MM.1S (cell line): ENCODE data around the gene ZNF670.

ENCODE experiments used
- DNase-seq: peaks from one replicate; pipeline ENCODE4 v3.0.0-alpha.2; 2015
- H2AFZ ChIP-seq: fragments of 300-600 bp; sonication (generic); 2 replicates; pipeline ENCODE4 v1.6.0; 2016; ENCODE audit warnings: antibody characterized with exemption, low read length
- H3F3A ChIP-seq: fragments of 300-600 bp; sonication (generic); 2 replicates; pipeline ENCODE4 v1.6.1; 2016; ENCODE audit warnings: mild to moderate bottlenecking, antibody characterized with exemption, low read length, moderate library complexity, mixed read lengths; ENCODE audit not compliant: insufficient read depth
- H3K27ac ChIP-seq: fragments of 300-600 bp; sonication (generic); 2 replicates; pipeline ENCODE4 v1.5.1; 2016; ENCODE audit warnings: mild to moderate bottlenecking, low read length
- H3K27me3 ChIP-seq: fragments of 300-600 bp; sonication (generic); replicated peaks from 2 replicates; pipeline ENCODE4 v1.6.0; 2016; ENCODE audit warnings: low read length; ENCODE audit not compliant: insufficient read depth
- H3K36me3 ChIP-seq: fragments of 300-600 bp; sonication (generic); replicated peaks from 2 replicates; pipeline ENCODE4 v1.6.1; 2016; ENCODE audit warnings: mild to moderate bottlenecking, low read length, mixed read lengths; ENCODE audit not compliant: insufficient read depth
- H3K4me1 ChIP-seq: fragments of 300-600 bp; sonication (generic); 2 replicates; pipeline ENCODE4 v1.6.1; 2016; ENCODE audit warnings: low read length, mixed read lengths
- H3K4me2 ChIP-seq: fragments of 300-600 bp; sonication (generic); 2 replicates; pipeline ENCODE4 v1.6.0; 2016; ENCODE audit warnings: low read depth, low read length
- H3K4me3 ChIP-seq: fragments of 300-600 bp; sonication (generic); 2 replicates; pipeline ENCODE4 v1.5.1; 2016; ENCODE audit warnings: low read length, mixed read lengths
- H3K79me2 ChIP-seq: fragments of 300-600 bp; sonication (generic); 2 replicates; pipeline ENCODE4 v1.6.1; 2016; ENCODE audit warnings: mixed run types, low read length, mixed read lengths
- H3K9ac ChIP-seq: fragments of 300-600 bp; sonication (generic); 2 replicates; pipeline ENCODE4 v1.6.1; 2016; ENCODE audit warnings: low read length, mixed read lengths
- H3K9me2 ChIP-seq: fragments of 300-600 bp; sonication (generic); replicated peaks from 2 replicates; pipeline ENCODE4 v1.6.1; 2016; ENCODE audit warnings: mild to moderate bottlenecking, low read length, mixed read lengths; ENCODE audit not compliant: insufficient read depth
- H3K9me3 ChIP-seq: fragments of 300-600 bp; sonication (generic); replicated peaks from 2 replicates; pipeline ENCODE4 v1.6.1; 2016; ENCODE audit warnings: mild to moderate bottlenecking, low read length, mixed read lengths; ENCODE audit not compliant: insufficient read depth
- H4K20me1 ChIP-seq: fragments of 300-600 bp; sonication (generic); 2 replicates; pipeline ENCODE4 v1.6.1; 2016; ENCODE audit warnings: mild to moderate bottlenecking, low read length, moderate library complexity, mixed read lengths; ENCODE audit not compliant: insufficient read depth
- CTCF ChIP-seq: fragments of 300-600 bp; sonication (generic); IDR thresholded peaks from 2 replicates; pipeline ENCODE4 v1.5.1; 2016; ENCODE audit warnings: antibody characterized with exemption, low read length, mixed read lengths
- EZH2 ChIP-seq: fragments of 300-600 bp; sonication (generic); optimal IDR thresholded peaks from 2 replicates; pipeline ENCODE3; 2017; ENCODE audit warnings: low read depth, mild to moderate bottlenecking, antibody characterized with exemption, low read length, mixed read lengths
- EZH2phosphoT487 ChIP-seq: fragments of 300-600 bp; sonication (generic); IDR thresholded peaks from 2 replicates; pipeline ENCODE4 v1.6.1; 2018; ENCODE audit warnings: antibody characterized with exemption, low read length

Gene ZNF670

GRCh38 chr1:247113733-247114271, 35.2 kb upstream of the ZNF670 start:
- Histone ChIP-seq H4K20me1 (no peaks in the 10 kb centered on the region), H3K27ac (no peak overlapping the region), H3K4me2 (no peak overlapping the region), H3K27me3 (no peaks in the 10 kb centered on the region; the same call in 1 of the 2 replicates), H2AFZ (no peak overlapping the region), H3K4me1 (no peaks in the 10 kb centered on the region), H3K9me3 (no peaks in the 10 kb centered on the region), H3K79me2 (no peaks in the 10 kb centered on the region), H3K9me2 (no peaks in the 10 kb centered on the region), H3K36me3 (no peaks in the 10 kb centered on the region), H3F3A (no peaks in the 10 kb centered on the region), H3K9ac (no peak overlapping the region), H3K4me3 (no peak overlapping the region)
- DNase-seq, result no peak
- TF ChIP-seq EZH2, result no peak
- TF ChIP-seq EZH2phosphoT487, result no peak
- TF ChIP-seq CTCF, result no peak

GRCh38 chr1:247113094-247113497, 34.5 kb upstream of the ZNF670 start:
- Histone ChIP-seq H4K20me1 (no peaks in the 10 kb centered on the region), H3F3A (no peaks in the 10 kb centered on the region), H3K4me3 (no peak overlapping the region), H3K9ac (no peak overlapping the region), H3K36me3 (no peaks in the 10 kb centered on the region), H2AFZ (no peak overlapping the region), H3K4me2 (no peak overlapping the region), H3K9me3 (no peaks in the 10 kb centered on the region), H3K27me3 (no peaks in the 10 kb centered on the region; the same call in 1 of the 2 replicates), H3K27ac (no peak overlapping the region), H3K79me2 (no peaks in the 10 kb centered on the region), H3K4me1 (no peaks in the 10 kb centered on the region), H3K9me2 (no peaks in the 10 kb centered on the region)
- TF ChIP-seq EZH2phosphoT487, result no peak
- DNase-seq, result no peak

GRCh38 chr1:247112479-247112781, 33.8 kb upstream of the ZNF670 start:
- Histone ChIP-seq H2AFZ (no peak overlapping the region), H3K36me3 (no peaks in the 10 kb centered on the region), H4K20me1 (no peaks in the 10 kb centered on the region), H3K9ac (no peak overlapping the region), H3K9me3 (no peaks in the 10 kb centered on the region), H3K79me2 (no peaks in the 10 kb centered on the region), H3F3A (no peaks in the 10 kb centered on the region), H3K27me3 (peaks cover 3% of the 10 kb centered on the region; the same call in 1 of the 2 replicates), H3K9me2 (no peaks in the 10 kb centered on the region), H3K27ac (no peak overlapping the region), H3K4me1 (no peaks in the 10 kb centered on the region), H3K4me2 (no peak overlapping the region), H3K4me3 (no peak overlapping the region)
- TF ChIP-seq CTCF (no peak), EZH2phosphoT487 (no peak), EZH2 (no peak)
- DNase-seq, result no peak

- Histone ChIP-seq H3K27ac (no peak overlapping the region), H3K9me2 (no peaks in the 10 kb centered on the region), H4K20me1 (no peaks in the 10 kb centered on the region), H3K27me3 (peaks cover 8% of the 10 kb centered on the region; the same call in 1 of the 2 replicates), H3K9ac (no peak overlapping the region), H3K4me2 (no peak overlapping the region), H3K4me3 (no peak overlapping the region), H3K36me3 (no peaks in the 10 kb centered on the region), H2AFZ (no peak overlapping the region), H3K79me2 (no peaks in the 10 kb centered on the region), H3K4me1 (no peaks in the 10 kb centered on the region), H3K9me3 (no peaks in the 10 kb centered on the region), H3F3A (no peaks in the 10 kb centered on the region)
- TF ChIP-seq EZH2phosphoT487, result no peak
- no peak for TF ChIP-seq EZH2
- TF ChIP-seq CTCF, result no peak
- no peak for DNase-seq
Measured at GRCh38 chr1:247111700-247112478, 33.3 kb upstream of the ZNF670 start.
